Right forelimb (tissue), 1 donor: ENCODE data around the gene TIMP4.

ENCODE experiments used
- DNase-seq: peaks from one replicate; pipeline ENCODE4 v3.0.0-alpha.2; 2018

Gene TIMP4

DNA sequence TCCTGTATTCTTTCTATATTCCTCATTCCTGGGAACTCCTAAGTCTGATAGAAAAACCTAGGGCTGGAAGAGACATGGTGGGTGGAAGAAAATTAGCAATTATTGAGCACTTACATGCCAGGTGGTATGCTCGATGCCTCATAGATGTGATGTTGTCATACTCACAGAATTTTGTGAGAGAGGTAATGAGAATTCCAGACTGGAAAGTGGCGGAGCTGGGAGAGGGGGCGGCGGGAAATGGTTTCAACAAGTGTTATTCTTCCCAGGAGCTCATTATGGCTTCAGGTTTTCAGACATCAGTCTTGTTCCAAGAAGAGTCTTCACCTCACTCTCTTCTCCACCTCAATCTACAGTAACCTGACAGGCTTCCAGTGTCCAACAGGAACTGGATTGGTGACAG lies 16.2 kb downstream of the TIMP4 start:
- no peak for DNase-seq

DNA sequence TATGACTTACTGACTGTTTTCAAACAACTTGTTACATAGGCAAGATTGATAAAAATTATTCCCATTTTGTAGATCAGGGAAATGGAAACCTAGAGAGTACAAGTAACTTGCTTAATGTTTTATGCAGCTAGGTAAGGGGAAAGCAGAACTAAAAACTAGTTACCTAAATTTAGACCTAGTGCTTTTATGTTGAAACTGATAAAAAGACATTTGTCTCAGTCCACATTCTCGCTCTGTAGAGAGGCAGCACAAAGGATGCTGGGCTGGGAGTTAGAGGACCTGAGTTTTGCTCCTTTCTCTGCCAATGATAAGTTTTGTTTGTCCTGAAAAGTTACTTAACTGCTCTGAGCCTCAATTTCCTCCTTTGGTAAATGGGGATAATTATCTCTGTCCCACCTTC lies 17.4 kb downstream of the TIMP4 start:
- no peak for DNase-seq

DNA sequence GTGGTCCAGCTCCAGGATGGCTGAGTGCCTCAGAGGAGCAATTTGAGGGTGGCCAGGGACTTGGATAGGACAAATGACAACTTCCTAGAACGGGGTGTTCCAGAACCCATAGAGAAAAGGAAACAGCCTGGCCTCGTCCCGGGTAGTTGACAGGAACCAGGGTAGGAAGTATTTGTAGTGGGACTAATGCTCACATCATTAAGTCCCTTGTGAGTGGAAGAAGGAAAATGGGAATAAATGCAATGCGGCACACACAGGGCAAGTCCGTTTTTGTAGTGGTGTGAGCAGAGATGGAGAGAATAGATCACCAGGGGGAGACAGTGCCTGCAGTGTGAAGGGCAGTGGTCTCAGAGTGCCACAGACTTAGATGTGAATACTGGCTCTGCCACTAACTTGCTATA lies 19.6 kb downstream of the TIMP4 start:
- DNase-seq = peak; percentile 56

DNA sequence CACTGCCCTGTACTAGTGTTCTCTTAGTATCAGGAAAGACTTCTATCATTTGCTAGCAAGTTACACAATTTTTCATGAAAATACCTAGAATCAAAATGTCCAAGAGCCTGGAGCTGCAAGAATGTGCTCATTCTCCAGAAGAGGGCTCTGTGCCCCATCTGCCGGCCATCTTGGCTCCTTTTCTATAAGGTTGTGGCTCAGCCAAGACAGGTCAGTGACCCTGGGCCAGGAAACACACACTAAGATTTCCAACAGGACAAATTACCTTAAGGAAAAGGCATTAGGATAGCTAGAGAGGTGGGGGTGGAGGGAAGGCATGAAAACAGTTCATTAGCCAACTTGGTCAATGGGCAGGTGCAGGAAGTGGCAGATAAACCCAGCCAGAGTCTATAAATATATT lies 20.7 kb downstream of the TIMP4 start:
- DNase-seq = no peak

DNA sequence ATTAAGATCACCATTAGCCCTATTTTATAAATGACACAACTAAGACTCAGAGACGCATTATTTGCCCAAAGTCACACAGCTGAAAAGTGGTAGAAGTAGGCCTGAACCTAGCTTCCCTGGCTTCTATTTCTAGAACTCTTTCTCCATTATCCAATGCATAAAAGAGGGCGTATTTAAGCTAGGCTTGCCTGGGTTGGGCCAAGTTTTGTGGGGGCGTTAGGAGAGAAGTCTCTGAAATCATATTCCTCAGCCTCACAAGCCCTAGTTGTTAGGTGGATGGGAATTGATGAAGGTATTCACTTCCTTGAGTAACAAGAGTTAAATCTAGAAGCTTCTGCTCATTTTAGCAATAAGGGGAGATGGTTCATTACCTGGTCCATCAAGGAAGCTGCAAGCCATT lies 22.3 kb downstream of the TIMP4 start:
- DNase-seq = no peak

DNA sequence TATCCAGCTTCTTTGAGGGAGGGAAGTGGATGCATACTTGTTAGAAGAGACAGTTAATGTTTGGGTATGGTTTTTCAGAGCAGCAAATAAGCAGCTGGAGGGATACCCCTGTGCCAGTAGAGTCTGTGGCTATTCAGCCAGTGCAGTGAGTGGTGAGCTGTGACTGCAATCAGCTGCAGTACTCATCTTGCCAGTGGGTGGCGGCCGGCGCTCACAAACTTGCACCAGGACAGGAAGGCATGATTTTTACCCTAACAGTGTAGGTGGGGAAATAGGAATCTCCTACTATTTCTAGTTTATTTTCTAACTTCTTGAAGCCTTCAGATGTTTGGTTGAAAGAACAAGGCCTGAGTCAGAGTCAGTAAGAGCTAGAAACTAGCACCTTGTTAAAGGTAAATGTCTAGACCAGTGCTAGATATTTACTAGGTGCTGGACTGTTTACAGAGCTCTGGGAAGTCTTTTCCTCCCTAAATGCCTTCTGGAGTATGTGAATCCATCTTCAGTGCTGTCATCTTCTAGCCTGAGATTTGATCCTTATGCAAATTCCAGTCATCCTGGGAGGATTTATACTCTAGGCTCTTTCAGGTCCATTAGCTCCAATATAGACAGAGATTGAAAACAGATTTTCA lies 23.6 kb downstream of the TIMP4 start:
- DNase-seq = peak; percentile 76

DNA sequence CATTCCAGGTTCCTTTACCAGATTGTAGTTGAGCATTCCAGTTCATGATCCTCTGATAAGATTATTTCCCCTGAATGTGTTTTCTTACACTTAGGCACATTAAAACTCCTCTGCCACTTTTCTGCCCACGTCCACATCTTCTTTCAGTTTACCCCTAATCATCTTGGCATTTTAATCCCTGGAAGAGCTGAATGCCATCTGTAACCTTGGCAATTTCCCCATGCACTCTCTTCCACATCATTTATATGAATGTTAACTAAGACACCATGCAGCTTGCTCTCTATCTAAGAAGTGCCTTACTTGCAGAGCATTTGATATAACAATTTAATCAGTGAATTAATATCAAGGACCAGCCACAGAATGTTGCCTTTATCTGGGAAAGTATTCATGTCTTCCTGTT lies 25.8 kb downstream of the TIMP4 start:
- no peak for DNase-seq

DNA sequence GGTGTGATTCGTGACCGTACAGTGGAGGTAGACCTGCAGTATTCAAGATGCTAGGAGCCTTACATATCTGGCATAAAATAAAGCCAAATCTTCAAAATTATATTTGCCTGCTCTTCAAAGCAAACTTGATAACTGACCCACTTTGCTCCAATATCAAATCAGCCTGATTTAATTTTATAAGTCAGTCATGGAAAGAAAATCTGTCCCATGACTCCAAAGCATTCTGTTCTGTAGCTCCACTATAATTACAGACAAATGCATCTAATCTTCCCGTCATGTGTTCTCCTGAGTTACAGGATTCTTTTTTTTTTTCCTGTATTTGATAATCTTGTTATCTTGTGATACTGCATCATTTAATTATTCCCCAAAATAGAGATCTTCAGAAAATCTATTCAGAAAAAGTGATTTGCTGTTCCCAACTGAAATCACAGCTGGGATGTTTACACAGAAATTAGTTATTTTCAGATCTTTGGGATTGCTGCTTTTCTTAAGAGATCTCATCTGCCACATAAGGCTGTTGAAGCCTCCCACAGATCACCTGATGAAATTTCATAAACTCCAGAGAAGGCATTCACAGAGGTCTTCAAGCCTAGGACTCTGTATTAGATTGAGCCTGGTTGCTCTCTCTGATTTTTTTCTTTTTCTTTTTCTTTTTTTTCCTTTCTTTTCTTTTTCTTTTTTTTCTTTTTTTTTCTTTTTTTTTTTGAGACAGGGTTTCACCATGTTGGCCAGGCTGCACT lies 27.2 kb downstream of the TIMP4 start:
- no peak for DNase-seq

DNA sequence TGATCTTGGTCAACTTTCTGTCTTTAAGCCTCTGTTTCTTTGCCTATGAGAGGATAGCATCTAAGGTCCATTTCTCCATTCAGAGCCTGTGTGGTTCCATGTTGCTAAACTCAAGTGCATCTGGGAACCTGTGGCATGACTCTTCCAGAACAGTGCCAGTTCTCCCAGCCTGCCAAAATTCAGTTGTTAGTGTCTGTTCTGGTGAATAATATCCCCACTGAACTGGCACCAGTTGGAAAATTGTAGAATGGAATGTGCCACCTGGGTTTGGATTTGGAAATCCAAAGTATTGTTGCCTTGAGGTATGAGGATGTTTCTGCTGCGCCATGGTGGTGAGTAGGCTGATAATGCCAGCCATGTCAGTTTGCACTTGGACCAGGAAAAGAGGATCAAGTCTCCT lies 31.3 kb downstream of the TIMP4 start:
- DNase-seq = no peak

DNA sequence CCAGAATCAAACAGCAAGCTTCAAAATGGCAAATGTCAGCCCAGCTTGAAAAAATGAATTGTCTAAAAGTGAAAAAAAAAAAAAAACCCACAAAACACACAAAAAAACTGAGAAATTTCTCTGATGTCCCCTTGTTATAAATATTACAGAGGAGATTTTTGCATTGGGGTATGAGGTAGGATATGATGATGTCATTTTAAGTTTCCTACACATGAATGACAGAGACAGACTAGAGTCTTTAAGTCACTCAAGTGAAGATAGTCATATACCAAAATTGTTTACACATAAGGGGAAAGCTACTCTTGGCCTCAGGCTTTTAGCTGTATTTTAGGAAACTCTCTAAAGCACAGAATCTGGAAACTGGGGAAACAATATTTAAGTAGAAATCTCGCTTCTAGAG lies 32.9 kb downstream of the TIMP4 start:
- no peak for DNase-seq

DNA sequence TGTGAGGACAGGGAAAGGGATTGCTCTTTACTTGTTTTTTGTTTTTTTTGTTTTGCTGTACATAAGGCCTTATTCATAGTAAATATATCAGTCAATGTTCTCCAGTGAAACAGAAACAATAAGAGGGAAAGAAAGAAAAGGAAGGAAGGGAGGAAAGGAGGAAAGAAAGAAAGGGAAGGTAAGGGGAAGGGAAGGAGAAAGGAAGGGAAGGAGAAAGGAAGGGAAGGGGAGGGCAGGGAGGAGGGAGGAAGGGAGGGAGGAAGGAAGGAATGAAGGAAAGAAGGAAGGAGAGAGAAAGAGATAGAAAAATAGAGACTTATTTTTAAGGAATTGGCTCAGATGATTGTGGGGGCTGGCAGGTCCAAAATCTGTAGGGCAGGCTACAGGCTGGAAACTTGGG lies 37.2 kb downstream of the TIMP4 start:
- DNase-seq = no peak

DNA sequence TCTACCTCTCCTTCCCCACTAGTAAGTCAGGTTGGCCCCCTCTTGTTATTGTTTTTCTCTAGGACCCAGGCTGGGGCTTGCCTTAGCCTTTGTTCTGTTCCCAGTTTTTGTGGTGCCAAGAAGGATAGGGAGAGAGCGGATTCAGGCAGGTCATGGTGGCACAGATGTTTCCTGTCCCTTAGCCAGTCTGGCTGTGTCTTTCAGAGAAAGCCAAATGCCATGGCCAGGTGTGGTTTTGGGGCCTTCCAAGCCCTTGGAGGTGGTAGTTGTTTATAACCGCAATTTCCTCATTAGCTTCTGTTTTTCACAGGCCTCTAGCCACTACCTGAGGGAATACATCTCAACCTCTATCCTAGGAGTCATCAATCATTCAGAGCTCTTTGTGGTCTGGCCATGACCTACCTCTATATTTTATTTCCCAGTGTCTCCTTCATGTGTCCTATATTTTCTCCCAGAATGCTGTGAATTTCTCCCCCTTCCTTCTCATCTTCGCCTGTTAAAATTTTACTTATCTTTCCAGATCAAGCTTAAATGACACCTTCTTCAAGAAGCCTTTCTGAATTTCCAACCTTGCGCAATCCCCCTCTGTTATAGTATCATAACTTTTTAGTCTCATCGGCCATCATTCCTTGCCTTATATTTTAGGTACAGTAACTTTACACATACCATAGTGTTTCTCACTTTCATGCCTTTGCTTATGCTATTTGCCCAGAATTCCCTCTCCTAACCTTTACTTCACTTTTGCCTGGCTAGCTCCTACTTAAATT lies 38.2 kb downstream of the TIMP4 start:
- DNase-seq = no peak

DNA sequence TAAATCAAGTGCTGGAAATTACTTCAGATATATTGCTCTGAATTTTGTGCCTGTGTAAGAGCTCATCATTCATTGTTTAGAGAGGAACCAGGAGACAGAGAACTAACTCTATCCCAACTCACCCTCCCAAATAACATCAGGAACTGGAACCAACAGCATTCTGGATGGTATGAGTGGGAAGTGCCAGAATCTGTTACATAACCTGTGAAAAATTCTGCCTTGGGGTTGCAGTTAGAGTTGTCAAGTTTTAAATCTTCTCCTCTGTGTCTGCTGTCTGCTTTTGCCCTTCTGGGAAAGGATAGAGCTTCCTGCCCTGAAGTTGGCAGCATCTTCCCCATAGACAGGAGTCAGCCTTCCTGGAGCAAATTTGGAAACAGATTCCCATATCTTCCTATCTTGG lies 41.2 kb downstream of the TIMP4 start:
- DNase-seq = no peak

DNA sequence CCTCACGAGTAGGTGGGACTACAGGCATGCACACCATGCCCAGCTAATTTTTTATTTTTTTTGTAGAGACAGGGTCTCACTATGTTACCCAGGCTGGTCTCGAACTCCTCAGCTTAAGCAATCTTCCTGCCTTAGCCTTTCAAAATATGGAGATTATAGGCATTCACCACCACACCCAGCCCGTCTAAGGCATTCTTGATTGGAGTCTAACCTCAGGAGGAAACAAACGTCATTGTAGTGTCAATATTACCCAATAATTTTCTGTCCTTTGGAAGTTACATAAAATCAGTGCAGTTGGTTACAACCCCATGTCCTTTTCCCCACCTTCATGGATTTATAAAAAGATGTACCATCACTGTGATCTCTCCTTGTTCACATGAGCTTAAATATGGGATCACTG lies 41.8 kb downstream of the TIMP4 start:
- DNase-seq = no peak

DNA sequence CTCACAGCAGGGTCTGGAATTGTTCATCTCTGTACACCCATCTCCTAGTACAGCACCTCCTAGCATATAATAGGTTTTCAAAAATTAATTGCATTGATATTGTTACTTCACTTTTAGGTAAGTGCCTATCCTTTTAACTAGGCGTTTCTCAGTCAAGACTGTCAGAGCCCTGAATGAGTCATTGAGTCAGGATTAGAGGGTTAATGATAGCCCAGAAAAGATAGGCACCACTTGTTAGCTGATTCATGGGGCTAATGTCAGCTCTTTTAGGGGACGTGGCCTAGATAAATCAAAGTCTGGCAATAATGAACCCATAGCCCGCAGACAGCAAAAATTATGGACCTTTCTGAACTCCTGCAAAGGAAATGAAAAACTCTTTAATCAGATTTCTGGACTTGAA lies 42.9 kb downstream of the TIMP4 start:
- DNase-seq = no peak

DNA sequence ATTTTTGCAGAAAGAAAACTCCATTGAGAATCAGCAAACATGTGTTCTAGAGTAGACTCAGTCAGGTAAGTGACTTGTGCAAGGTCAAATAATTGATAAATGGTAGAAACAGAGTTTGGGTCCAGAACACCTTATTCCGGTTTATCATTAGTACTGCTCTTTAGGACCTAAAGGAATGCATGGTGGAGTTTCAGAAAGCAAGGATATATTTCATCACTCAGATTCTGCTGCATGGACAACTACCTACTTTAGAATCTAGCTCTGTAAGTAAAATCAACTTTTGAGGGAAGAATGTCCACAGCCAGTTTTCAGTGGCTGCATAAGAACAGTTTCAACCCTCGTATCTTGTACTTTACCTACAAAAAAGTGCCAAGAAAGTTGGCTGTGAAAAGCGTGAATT lies 43.6 kb downstream of the TIMP4 start:
- no peak for DNase-seq

DNA sequence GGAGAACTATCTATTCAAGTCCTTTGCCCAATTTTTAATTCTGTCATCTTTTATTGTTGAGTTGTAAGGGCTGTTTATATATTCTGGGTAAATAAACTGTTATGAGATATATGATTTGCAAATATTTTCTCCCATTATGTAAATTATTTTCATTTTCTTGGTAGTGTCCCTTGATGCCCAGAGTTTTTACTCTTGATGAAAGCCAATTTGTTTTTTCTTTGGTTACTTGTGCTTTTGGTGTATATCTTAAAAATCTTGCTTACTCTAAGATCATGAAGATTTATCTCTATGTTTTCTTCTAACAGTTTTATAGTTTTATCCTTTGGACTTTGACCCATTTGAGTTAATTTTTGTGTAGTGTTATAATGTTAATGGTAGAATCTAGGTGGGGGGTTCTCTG lies 44.5 kb downstream of the TIMP4 start:
- DNase-seq = no peak

DNA sequence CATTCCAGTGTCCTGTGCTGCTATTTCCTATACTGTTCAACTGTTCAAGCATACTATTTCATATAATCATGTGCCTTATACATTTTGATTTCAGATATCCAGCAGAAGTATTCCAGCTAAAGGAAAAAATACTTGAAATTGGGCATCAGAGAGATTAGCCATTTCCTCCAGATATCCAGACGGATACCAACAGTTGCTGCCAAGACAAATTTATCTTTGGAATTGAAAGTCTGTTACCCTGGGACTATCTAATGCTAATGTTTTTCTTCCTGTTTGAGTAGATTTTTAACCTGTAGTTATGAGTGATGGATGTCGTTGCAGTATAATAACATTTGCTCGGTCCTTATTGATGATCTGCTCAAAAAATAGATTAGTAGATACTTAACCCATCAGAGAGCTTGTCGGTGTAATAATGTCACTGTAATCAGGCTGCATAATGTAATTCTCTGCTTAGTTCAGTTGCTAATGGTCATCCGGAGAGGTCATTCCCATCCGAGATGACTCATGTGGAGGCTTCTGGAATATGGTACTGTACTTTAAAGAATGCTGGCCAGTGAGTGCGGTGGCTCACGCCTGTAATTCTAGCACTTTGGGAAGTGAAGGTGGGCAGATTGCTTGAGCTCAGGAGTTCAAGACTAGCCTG lies 51.5 kb downstream of the TIMP4 start:
- DNase-seq = no peak
